DOHH2 (cell line): ENCODE data around the gene TTLL7.

ENCODE experiments used
- H3F3A ChIP-seq: fragments of 200-600 bp; sonication (generic), shearing (Covaris generic); 2 replicates; pipeline ENCODE4 v1.6.0; 2016; ENCODE audit warnings: antibody characterized with exemption, mild to moderate bottlenecking; ENCODE audit not compliant: control insufficient read depth, insufficient read depth
- H3K27ac ChIP-seq: fragments of 200-600 bp; sonication (generic); 2 replicates; pipeline ENCODE4 v1.5.1; 2014; ENCODE audit warnings: low read depth, mild to moderate bottlenecking, low read length, moderate library complexity
- H3K27me3 ChIP-seq: fragments of 200-600 bp; sonication (generic); 2 replicates; pipeline ENCODE4 v1.6.1; 2014; ENCODE audit warnings: mild to moderate bottlenecking, low read length, mixed read lengths; ENCODE audit not compliant: control insufficient read depth
- H3K36me3 ChIP-seq: fragments of 200-600 bp; sonication (generic); 2 replicates; pipeline ENCODE4 v1.6.1; 2014; ENCODE audit warnings: mild to moderate bottlenecking, low read length, moderate library complexity, mixed read lengths; ENCODE audit not compliant: control insufficient read depth
- H3K4me1 ChIP-seq: fragments of 200-600 bp; sonication (generic); 2 replicates; pipeline ENCODE4 v1.6.1; 2014; ENCODE audit warnings: mild to moderate bottlenecking, low read length, mixed read lengths; ENCODE audit not compliant: control insufficient read depth
- H3K4me2 ChIP-seq: fragments of 200-600 bp; sonication (generic); 2 replicates; pipeline ENCODE4 v1.6.0; 2014; ENCODE audit warnings: mild to moderate bottlenecking, low read length, moderate library complexity
- H3K4me3 ChIP-seq: fragments of 200-600 bp; sonication (generic); 2 replicates; pipeline ENCODE4 v1.5.1; 2014; ENCODE audit warnings: mild to moderate bottlenecking, low read length, mixed read lengths
- H3K79me2 ChIP-seq: fragments of 200-600 bp; sonication (generic); 2 replicates; pipeline ENCODE4 v1.6.1; 2014; ENCODE audit warnings: mild to moderate bottlenecking, low read length, mixed read lengths; ENCODE audit not compliant: control insufficient read depth
- H3K9me2 ChIP-seq: fragments of 200-600 bp; sonication (generic); replicated peaks from 2 replicates; pipeline ENCODE4 v1.6.1; 2014; ENCODE audit warnings: mild to moderate bottlenecking, low read length, mixed read lengths; ENCODE audit not compliant: control insufficient read depth
- H3K9me3 ChIP-seq: fragments of 200-600 bp; sonication (generic); 2 replicates; pipeline ENCODE4 v1.6.1; 2014; ENCODE audit warnings: antibody characterized with exemption, low read length, mixed read lengths; ENCODE audit not compliant: control insufficient read depth, insufficient read depth
- H4K20me1 ChIP-seq: fragments of 200-600 bp; sonication (generic); 2 replicates; pipeline ENCODE4 v1.6.0; 2014; ENCODE audit warnings: low read depth, mild to moderate bottlenecking, antibody characterized with exemption, low read length, moderate library complexity; ENCODE audit not compliant: control insufficient read depth, insufficient read depth
- CTCF ChIP-seq: fragments of 200-600 bp; sonication (generic); IDR thresholded peaks from one replicate; pipeline ENCODE4 v1.5.1; 2014; ENCODE audit warnings: antibody characterized with exemption, mild to moderate bottlenecking, low read depth, low read length; ENCODE audit not compliant: poor library complexity, severe bottlenecking
- EZH2phosphoT487 ChIP-seq: fragments of 200-600 bp; sonication (generic); IDR thresholded peaks from 2 replicates; pipeline ENCODE4 v1.6.1; 2017; ENCODE audit warnings: borderline replicate concordance, mild to moderate bottlenecking, antibody characterized with exemption, low read length, moderate library complexity, mixed read lengths

TTLL7 gene

GRCh38 chr1:84021822-84022221 is 22.9 kb upstream of the TTLL7 start:
- Histone ChIP-seq H3K9me2 (no peaks in the 10 kb centered on the region), H3K4me2 (no peak overlapping the region), H3F3A (no peaks in the 10 kb centered on the region), H3K4me1 (no peaks in the 10 kb centered on the region), H3K27me3 (no peaks in the 10 kb centered on the region), H3K79me2 (no peaks in the 10 kb centered on the region), H4K20me1 (no peaks in the 10 kb centered on the region), H3K36me3 (no peaks in the 10 kb centered on the region), H3K27ac (no peak overlapping the region), H3K9me3 (no peaks in the 10 kb centered on the region), H3K4me3 (no peak overlapping the region)
- TF ChIP-seq CTCF (no peak), EZH2phosphoT487 (no peak)

- Histone ChIP-seq H3K4me1 (no peaks in the 10 kb centered on the region), H3K79me2 (no peaks in the 10 kb centered on the region), H3K36me3 (no peaks in the 10 kb centered on the region), H3K9me2 (no peaks in the 10 kb centered on the region), H3K27me3 (no peaks in the 10 kb centered on the region), H3K4me2 (no peak overlapping the region), H3F3A (no peaks in the 10 kb centered on the region), H4K20me1 (no peaks in the 10 kb centered on the region), H3K4me3 (no peak overlapping the region), H3K27ac (no peak overlapping the region), H3K9me3 (no peaks in the 10 kb centered on the region)
- TF ChIP-seq CTCF (no peak), EZH2phosphoT487 (no peak)
Measured at GRCh38 chr1:84020151-84020550, 21.2 kb upstream of the TTLL7 start.

GRCh38 chr1:84019217-84019616 is 20.3 kb upstream of the TTLL7 start:
- H4K20me1 ChIP-seq = no peaks in the 10 kb centered on the region
- H3K4me1 ChIP-seq = no peaks in the 10 kb centered on the region
- H3K36me3 ChIP-seq = no peaks in the 10 kb centered on the region
- H3K4me2 ChIP-seq = no peak overlapping the region
- no peak for TF ChIP-seq EZH2phosphoT487
- TF ChIP-seq CTCF = no peak
- no peaks in the 10 kb centered on the region for H3F3A ChIP-seq
- no peaks in the 10 kb centered on the region for H3K27me3 ChIP-seq
- no peaks in the 10 kb centered on the region for H3K9me3 ChIP-seq
- no peak overlapping the region for H3K27ac ChIP-seq
- H3K4me3 ChIP-seq = no peak overlapping the region
- H3K79me2 ChIP-seq = no peaks in the 10 kb centered on the region
- no peaks in the 10 kb centered on the region for H3K9me2 ChIP-seq

GRCh38 chr1:84013708-84014107 is 14.8 kb upstream of the TTLL7 start:
- Histone ChIP-seq H3K36me3 (no peaks in the 10 kb centered on the region), H3K4me1 (no peaks in the 10 kb centered on the region), H3K27me3 (no peaks in the 10 kb centered on the region)

More at GRCh38 chr1:84013708-84014107, 14.8 kb upstream of the TTLL7 start:
- Histone ChIP-seq H3K4me2 (no peak overlapping the region), H3K27ac (no peak overlapping the region), H3K4me3 (no peak overlapping the region), H3F3A (no peaks in the 10 kb centered on the region), H4K20me1 (no peaks in the 10 kb centered on the region), H3K9me3 (no peaks in the 10 kb centered on the region), H3K79me2 (no peaks in the 10 kb centered on the region), H3K9me2 (no peaks in the 10 kb centered on the region)
- TF ChIP-seq CTCF (no peak), EZH2phosphoT487 (no peak)
